GM23338 (cell line): ENCODE data around the gene DDX24. TPM values are rescaled to one million over a fixed set of nuclear protein-coding genes. Genes with fewer than 3 reads are reported as not detected.

Experiments used
- ATAC-seq: fragments of 200-7000 bp; cut with Tn5 transposase; 3 replicates; pipeline ENCODE4 v1.9.1; 2020
- DNase-seq: peaks from one replicate; pipeline ENCODE4 v3.0.0-alpha.2; 2015; ENCODE audit warnings: low spot score
- H2AFZ ChIP-seq: fragments of 200-600 bp; sonication (generic); 2 replicates; pipeline ENCODE4 v1.8.0; 2016; ENCODE audit warnings: antibody characterized with exemption, mild to moderate bottlenecking, moderate library complexity
- H3F3A ChIP-seq: fragments of 200-600 bp; sonication (generic); replicated peaks from 2 replicates; pipeline ENCODE4 v1.8.0; 2017; ENCODE audit warnings: antibody characterized with exemption, mixed run types, low read depth
- H3K27ac ChIP-seq: fragments of 200-600 bp; sonication (generic); 2 replicates; pipeline ENCODE4 v1.6.1; 2016; ENCODE audit warnings: low read depth
- H3K27me3 ChIP-seq: fragments of 200-600 bp; sonication (generic); 2 replicates; pipeline ENCODE4 v1.8.0; 2016; ENCODE audit warnings: mild to moderate bottlenecking, mixed run types, moderate library complexity; ENCODE audit not compliant: insufficient read depth
- H3K36me3 ChIP-seq: fragments of 200-600 bp; sonication (generic); 2 replicates; pipeline ENCODE4 v1.8.0; 2016; ENCODE audit warnings: mild to moderate bottlenecking; ENCODE audit not compliant: insufficient read depth
- H3K4me1 ChIP-seq: fragments of 200-600 bp; sonication (generic); 2 replicates; pipeline ENCODE4 v1.8.0; 2016; ENCODE audit warnings: mild to moderate bottlenecking, moderate library complexity; ENCODE audit not compliant: insufficient read depth
- H3K4me2 ChIP-seq: fragments of 200-600 bp; sonication (generic); 2 replicates; pipeline ENCODE4 v1.7.1; 2017; ENCODE audit warnings: mixed run types
- H3K4me3 ChIP-seq: fragments of 200-600 bp; sonication (generic); 2 replicates; pipeline ENCODE4 v1.6.1; 2016; ENCODE audit warnings: mixed run types
- H3K79me2 ChIP-seq: fragments of 200-600 bp; sonication (generic); replicated peaks from 2 replicates; pipeline ENCODE4 v1.8.0; 2017; ENCODE audit warnings: mild to moderate bottlenecking; ENCODE audit not compliant: insufficient read depth
- H3K9me2 ChIP-seq: fragments of 200-600 bp; sonication (generic); 2 replicates; pipeline ENCODE4 v1.8.0; 2017; ENCODE audit not compliant: insufficient read depth
- H4K20me1 ChIP-seq: fragments of 200-600 bp; sonication (generic); replicated peaks from 2 replicates; pipeline ENCODE4 v1.8.0; 2017; ENCODE audit warnings: mild to moderate bottlenecking; ENCODE audit not compliant: insufficient read depth
- H3K27ac Mint-ChIP-seq: 2 replicates; pipeline ENCODE4 v1.8.0; 2020; ENCODE audit warnings: inconsistent platforms, mild to moderate bottlenecking, moderate library complexity, mixed read lengths
- H3K27me3 Mint-ChIP-seq: 3 replicates; pipeline ENCODE4 v1.8.0; 2022; ENCODE audit warnings: low read depth, mild to moderate bottlenecking, moderate library complexity, mixed read lengths, inconsistent platforms; ENCODE audit not compliant: insufficient read depth, poor library complexity
- H3K36me3 Mint-ChIP-seq: 3 replicates; pipeline ENCODE4 v1.8.0; 2021; ENCODE audit warnings: low read depth, mild to moderate bottlenecking, inconsistent platforms, moderate library complexity, mixed read lengths
- H3K4me1 Mint-ChIP-seq: 3 replicates; pipeline ENCODE4 v1.8.0; 2020; ENCODE audit warnings: mild to moderate bottlenecking, inconsistent platforms, mixed read lengths
- H3K4me3 Mint-ChIP-seq: 3 replicates; pipeline ENCODE4 v1.8.0; 2021; ENCODE audit warnings: moderate library complexity, mild to moderate bottlenecking, inconsistent platforms, mixed read lengths
- H3K9me3 Mint-ChIP-seq: 3 replicates; pipeline ENCODE4 v1.8.0; 2020; ENCODE audit warnings: moderate library complexity, mild to moderate bottlenecking, inconsistent platforms, mixed read lengths
- CREB1 ChIP-seq: fragments of 250-450 bp; sonication (Bioruptor Pico); IDR thresholded peaks from 2 replicates; pipeline ENCODE4 v1.5.0; 2020; ENCODE audit warnings: low read depth, mild to moderate bottlenecking, moderate library complexity
- EZH2 ChIP-seq: fragments of 200-600 bp; sonication (generic); IDR thresholded peaks from one replicate; pipeline ENCODE4 v1.8.0; 2017; ENCODE audit warnings: antibody characterized with exemption, mild to moderate bottlenecking, low read depth; ENCODE audit not compliant: unreplicated experiment
- JUNB ChIP-seq: IDR thresholded peaks from one replicate; pipeline ENCODE4 v1.6.1; 2016; ENCODE audit warnings: antibody characterized with exemption; ENCODE audit not compliant: unreplicated experiment
- NANOG ChIP-seq: IDR thresholded peaks from 2 replicates; pipeline ENCODE4 v1.6.1; 2016; ENCODE audit warnings: antibody characterized with exemption, borderline replicate concordance
- POLR2AphosphoS5 ChIP-seq: IDR thresholded peaks from 2 replicates; pipeline ENCODE4 v1.6.1; 2016; ENCODE audit warnings: antibody characterized with exemption, low read depth
- STAT1 ChIP-seq: IDR thresholded peaks from one replicate; pipeline ENCODE4 v1.6.1; 2016; ENCODE audit warnings: antibody characterized with exemption; ENCODE audit not compliant: unreplicated experiment
- ZNF114 ChIP-seq: fragments of 250-450 bp; sonication (Bioruptor Pico); IDR thresholded peaks from 2 replicates; pipeline ENCODE4 v1.5.0; 2020; ENCODE audit warnings: mild to moderate bottlenecking, moderate library complexity
- ZNF331 ChIP-seq: fragments of 250-450 bp; sonication (Bioruptor Pico); IDR thresholded peaks from 2 replicates; pipeline ENCODE4 v1.5.0; 2020; ENCODE audit warnings: low read depth, mild to moderate bottlenecking, moderate library complexity
- polyA plus RNA-seq: library from polyadenylated mRNA; unstranded; fragments of >200 nt; fragmentation: Nextera tagmentation; extraction: Ambion mirVana; gene quantifications from 2 replicates; pipeline ENCODE4 v1.2.1, GENCODE V29; 2016
- total RNA-seq: library from RNA; depleted of rRNA; stranded (reverse); fragments of >200 nt; shearing (Covaris generic); gene quantifications from 2 replicates; pipeline ENCODE4 v1.2.3, GENCODE V29; 2014
- TF ChIP-seq, protein P1 (sequence below): IDR thresholded peaks from 2 replicates; pipeline ENCODE4 v1.6.1; 2016; ENCODE audit warnings: antibody characterized with exemption
- TF ChIP-seq, protein P2 (sequence below): IDR thresholded peaks from one replicate; pipeline ENCODE4 v1.6.1; 2018; ENCODE audit warnings: antibody characterized with exemption; ENCODE audit not compliant: unreplicated experiment
- TF ChIP-seq, protein P3 (sequence below), 2 experiments: fragments of 200-600 bp in 1 of 2; sonication (generic) in 1 of 2; conservative IDR thresholded peaks; 2 replicates each; pipeline versions ENCODE4 v1.5.1 to v1.6.1; 2016 to 2017; ENCODE audit warnings: antibody characterized with exemption in 2 of 2, low read depth in 2 of 2, mild to moderate bottlenecking in 2 of 2, moderate library complexity in 1 of 2

The DDX24 gene
- total and polyA plus RNA-seq, 2 experiments from 2014 or later, result 150 to 265 TPM

DNA sequence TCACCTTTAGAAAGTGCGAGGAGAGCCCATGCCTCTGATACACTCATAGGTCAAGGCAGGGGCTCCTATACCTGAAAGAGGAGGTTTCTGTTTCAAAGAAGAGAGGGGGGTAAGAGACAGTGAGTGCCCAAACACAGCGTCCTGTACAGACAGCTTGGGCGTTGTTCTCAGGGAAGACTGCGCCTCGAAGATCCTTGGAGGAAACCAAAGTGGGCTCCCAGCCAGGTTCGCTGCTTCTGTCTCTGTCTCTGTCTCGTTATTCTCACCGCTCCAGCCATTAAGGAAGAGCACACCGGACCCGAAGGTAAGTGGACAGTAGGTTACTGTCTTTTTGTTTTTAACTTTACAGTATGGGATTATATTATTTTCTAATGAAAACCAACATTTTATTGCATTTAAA, 23.7 kb upstream of the DDX24 start (continued):
- no peak for TF ChIP-seq CREB1 (CRISPR knock-in tag)
- TF ChIP-seq EZH2, result no peak
- TF ChIP-seq POLR2AphosphoS5, result no peak

DNA sequence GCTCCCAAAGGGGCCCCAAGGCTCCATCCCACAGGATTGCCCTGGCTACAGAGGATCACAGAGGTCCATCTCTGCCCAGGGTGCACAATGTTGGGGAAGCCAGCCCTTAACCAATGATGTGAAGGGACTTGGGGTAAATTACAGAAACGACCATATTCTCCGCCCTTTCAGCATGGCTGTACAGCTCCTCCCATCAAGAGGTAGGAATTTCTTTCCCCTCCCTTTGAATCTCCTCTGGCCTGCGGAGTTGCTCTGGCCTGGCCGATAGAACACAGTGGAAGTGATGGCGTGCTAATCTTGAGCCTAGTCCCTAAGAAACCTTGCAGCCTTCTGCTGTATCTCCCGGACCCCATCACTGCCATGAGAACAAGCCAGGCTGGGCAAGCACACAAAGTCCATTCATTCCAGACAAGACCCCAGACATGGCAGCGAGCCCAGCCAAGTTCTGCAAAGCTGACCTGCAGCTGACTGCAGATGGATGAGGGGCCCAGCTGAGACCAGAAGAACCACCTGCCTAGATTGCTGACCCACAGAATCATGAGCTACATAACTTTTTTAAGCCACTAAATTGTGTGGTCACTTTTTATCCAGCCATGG, 22.6 kb upstream of the DDX24 start:
- no peaks in the 10 kb centered on the region; the same call in 2 of the 3 replicates for H3K36me3 Mint-ChIP-seq
- TF ChIP-seq NANOG (no peak), JUNB (peak; percentile 55)
- no peaks in the 10 kb centered on the region for H3K79me2 ChIP-seq
- no peaks in the 10 kb centered on the region for H3K9me2 ChIP-seq
- no peak overlapping the region for H3K4me3 ChIP-seq
- H3K27ac ChIP-seq, result no peak overlapping the region
- peaks cover 2% of the 10 kb centered on the region; the same call in 1 of the 3 replicates for H3K4me1 Mint-ChIP-seq
- H3K36me3 ChIP-seq, result no peaks in the 10 kb centered on the region
- no peaks in the 10 kb centered on the region for H3K4me1 ChIP-seq
- H3K4me2 ChIP-seq, result no peak overlapping the region
- no peak overlapping the region for H2AFZ ChIP-seq
- no peaks in the 10 kb centered on the region for H3F3A ChIP-seq
- H3K27me3 ChIP-seq, result no peaks in the 10 kb centered on the region
- no peaks in the 10 kb centered on the region; the same call in 2 of the 3 replicates for H3K9me3 Mint-ChIP-seq
- peaks cover 4% of the 10 kb centered on the region for H3K27me3 Mint-ChIP-seq
- no peak overlapping the region for H3K27ac Mint-ChIP-seq
- no peak overlapping the region for H3K4me3 Mint-ChIP-seq
- no peaks in the 10 kb centered on the region for H4K20me1 ChIP-seq
- DNase-seq (no peak), ATAC-seq (no peak; the same call in 2 of the 3 replicates)

DNA sequence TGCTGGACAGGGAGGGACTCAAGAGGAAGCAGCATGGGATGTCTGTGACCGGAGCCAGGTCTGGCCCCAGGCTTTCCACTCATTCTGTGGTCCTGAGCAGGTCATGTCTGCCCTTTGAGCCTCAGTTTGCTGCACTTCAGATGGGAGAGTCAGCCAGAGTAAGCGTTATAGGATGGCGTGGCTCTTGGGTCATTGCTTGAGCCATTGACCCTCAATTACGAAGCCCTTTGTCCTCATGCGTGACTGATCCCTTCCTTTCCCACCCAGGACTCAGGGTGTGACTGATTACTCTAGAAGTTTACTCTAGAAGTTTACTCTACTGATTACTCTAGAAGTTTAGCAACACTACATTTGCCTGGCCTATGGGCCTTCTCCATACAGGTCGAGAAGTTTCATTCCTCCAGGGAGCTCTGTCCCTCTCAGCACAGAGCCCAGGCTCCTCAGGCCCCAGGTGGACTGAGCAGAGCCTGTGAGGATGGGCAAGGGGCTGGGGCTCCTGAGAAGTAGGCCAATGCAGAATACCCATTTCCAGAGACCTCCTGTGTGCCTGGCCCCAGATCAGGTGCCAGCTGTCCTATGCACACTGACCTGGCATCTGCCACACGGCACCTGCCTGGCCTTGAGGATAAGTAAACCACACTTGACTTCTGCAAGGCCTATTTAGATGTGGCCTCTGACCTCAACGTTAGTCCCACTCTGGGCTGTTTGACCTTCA, 21.9 kb upstream of the DDX24 start:
- Mint-ChIP-seq H3K27me3 (peaks cover 4% of the 10 kb centered on the region), H3K9me3 (no peaks in the 10 kb centered on the region; the same call in 2 of the 3 replicates), H3K27ac (no peak overlapping the region), H3K4me3 (no peak overlapping the region), H3K4me1 (peaks cover 2% of the 10 kb centered on the region; the same call in 1 of the 3 replicates), H3K36me3 (no peaks in the 10 kb centered on the region; the same call in 2 of the 3 replicates)
- H3K4me1 ChIP-seq, result no peaks in the 10 kb centered on the region
- no peak for DNase-seq
- H2AFZ ChIP-seq, result no peak overlapping the region
- no peak overlapping the region for H3K27ac ChIP-seq
- no peaks in the 10 kb centered on the region for H3F3A ChIP-seq
- ATAC-seq, result no peak
- no peaks in the 10 kb centered on the region for H3K27me3 ChIP-seq
- no peaks in the 10 kb centered on the region for H3K9me2 ChIP-seq
- no peak overlapping the region for H3K4me3 ChIP-seq
- H4K20me1 ChIP-seq, result no peaks in the 10 kb centered on the region
- H3K4me2 ChIP-seq, result no peak overlapping the region
- H3K79me2 ChIP-seq, result no peaks in the 10 kb centered on the region
- H3K36me3 ChIP-seq, result no peaks in the 10 kb centered on the region
- TF ChIP-seq JUNB, result no peak
- TF ChIP-seq, protein P1, sequence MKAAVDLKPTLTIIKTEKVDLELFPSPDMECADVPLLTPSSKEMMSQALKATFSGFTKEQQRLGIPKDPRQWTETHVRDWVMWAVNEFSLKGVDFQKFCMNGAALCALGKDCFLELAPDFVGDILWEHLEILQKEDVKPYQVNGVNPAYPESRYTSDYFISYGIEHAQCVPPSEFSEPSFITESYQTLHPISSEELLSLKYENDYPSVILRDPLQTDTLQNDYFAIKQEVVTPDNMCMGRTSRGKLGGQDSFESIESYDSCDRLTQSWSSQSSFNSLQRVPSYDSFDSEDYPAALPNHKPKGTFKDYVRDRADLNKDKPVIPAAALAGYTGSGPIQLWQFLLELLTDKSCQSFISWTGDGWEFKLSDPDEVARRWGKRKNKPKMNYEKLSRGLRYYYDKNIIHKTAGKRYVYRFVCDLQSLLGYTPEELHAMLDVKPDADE, result no peak
- TF ChIP-seq EZH2, result no peak
- TF ChIP-seq, protein P2, sequence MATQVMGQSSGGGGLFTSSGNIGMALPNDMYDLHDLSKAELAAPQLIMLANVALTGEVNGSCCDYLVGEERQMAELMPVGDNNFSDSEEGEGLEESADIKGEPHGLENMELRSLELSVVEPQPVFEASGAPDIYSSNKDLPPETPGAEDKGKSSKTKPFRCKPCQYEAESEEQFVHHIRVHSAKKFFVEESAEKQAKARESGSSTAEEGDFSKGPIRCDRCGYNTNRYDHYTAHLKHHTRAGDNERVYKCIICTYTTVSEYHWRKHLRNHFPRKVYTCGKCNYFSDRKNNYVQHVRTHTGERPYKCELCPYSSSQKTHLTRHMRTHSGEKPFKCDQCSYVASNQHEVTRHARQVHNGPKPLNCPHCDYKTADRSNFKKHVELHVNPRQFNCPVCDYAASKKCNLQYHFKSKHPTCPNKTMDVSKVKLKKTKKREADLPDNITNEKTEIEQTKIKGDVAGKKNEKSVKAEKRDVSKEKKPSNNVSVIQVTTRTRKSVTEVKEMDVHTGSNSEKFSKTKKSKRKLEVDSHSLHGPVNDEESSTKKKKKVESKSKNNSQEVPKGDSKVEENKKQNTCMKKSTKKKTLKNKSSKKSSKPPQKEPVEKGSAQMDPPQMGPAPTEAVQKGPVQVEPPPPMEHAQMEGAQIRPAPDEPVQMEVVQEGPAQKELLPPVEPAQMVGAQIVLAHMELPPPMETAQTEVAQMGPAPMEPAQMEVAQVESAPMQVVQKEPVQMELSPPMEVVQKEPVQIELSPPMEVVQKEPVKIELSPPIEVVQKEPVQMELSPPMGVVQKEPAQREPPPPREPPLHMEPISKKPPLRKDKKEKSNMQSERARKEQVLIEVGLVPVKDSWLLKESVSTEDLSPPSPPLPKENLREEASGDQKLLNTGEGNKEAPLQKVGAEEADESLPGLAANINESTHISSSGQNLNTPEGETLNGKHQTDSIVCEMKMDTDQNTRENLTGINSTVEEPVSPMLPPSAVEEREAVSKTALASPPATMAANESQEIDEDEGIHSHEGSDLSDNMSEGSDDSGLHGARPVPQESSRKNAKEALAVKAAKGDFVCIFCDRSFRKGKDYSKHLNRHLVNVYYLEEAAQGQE, result no peak
- TF ChIP-seq CREB1 (CRISPR knock-in tag), result no peak
- TF ChIP-seq ZNF331 (CRISPR knock-in tag), result no peak
- TF ChIP-seq NANOG, result no peak
- TF ChIP-seq, protein P3, sequence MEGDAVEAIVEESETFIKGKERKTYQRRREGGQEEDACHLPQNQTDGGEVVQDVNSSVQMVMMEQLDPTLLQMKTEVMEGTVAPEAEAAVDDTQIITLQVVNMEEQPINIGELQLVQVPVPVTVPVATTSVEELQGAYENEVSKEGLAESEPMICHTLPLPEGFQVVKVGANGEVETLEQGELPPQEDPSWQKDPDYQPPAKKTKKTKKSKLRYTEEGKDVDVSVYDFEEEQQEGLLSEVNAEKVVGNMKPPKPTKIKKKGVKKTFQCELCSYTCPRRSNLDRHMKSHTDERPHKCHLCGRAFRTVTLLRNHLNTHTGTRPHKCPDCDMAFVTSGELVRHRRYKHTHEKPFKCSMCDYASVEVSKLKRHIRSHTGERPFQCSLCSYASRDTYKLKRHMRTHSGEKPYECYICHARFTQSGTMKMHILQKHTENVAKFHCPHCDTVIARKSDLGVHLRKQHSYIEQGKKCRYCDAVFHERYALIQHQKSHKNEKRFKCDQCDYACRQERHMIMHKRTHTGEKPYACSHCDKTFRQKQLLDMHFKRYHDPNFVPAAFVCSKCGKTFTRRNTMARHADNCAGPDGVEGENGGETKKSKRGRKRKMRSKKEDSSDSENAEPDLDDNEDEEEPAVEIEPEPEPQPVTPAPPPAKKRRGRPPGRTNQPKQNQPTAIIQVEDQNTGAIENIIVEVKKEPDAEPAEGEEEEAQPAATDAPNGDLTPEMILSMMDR (conservative IDR thresholded peaks at IDR 0.05; ENCODE audit: low read depth in 2 of 2), result no peak
- no peak for TF ChIP-seq STAT1
- no peak for TF ChIP-seq ZNF114 (CRISPR knock-in tag)
